CD4-positive, alpha-beta memory T cell (primary cell): ENCODE results near the gene DNAJB6. TPM values are rescaled to one million over a fixed set of nuclear protein-coding genes. Genes with fewer than 3 reads are reported as not detected.

Experiments
- CTCF ChIA-PET: fragments of 350-600 bp; sonication (Branson Sonifier 250); formaldehyde crosslinking; loops from one replicate; lab custom pipeline; 2021; ENCODE audit warnings: inconsistent platforms; ENCODE audit not compliant: partially characterized antibody; lab: Charles Lee
- POLR2A ChIA-PET: fragments of 350-600 bp; sonication (Branson Sonifier 250); formaldehyde crosslinking; loops from one replicate; lab custom pipeline; 2021; ENCODE audit not compliant: partially characterized antibody; lab: Charles Lee
- DNase-seq, 5 donors: peaks; one replicate each; pipeline versions ENCODE4 v3.0.0 to v3.0.0-alpha.2; 2020 to 2022; ENCODE audit warnings: mixed read lengths in 1 of 5
- H3K27ac ChIP-seq: one replicate; pipeline ENCODE4 v1.7.0; 2013; ENCODE audit warnings: low read depth, low read length
- H3K27me3 ChIP-seq: 2 replicates; pipeline ENCODE4 v1.7.0; 2013; ENCODE audit warnings: mild to moderate bottlenecking, low read length, moderate library complexity; ENCODE audit not compliant: insufficient read depth
- H3K36me3 ChIP-seq: 2 replicates; pipeline ENCODE4 v1.7.0; 2013; ENCODE audit warnings: mild to moderate bottlenecking, low read length, moderate library complexity; ENCODE audit not compliant: insufficient read depth
- H3K4me1 ChIP-seq: 2 replicates; pipeline ENCODE4 v1.7.0; 2013; ENCODE audit warnings: mild to moderate bottlenecking, low read length, moderate library complexity; ENCODE audit not compliant: insufficient read depth
- H3K4me3 ChIP-seq, 2 donors: one replicate each; pipeline ENCODE4 v1.7.0; 2013; ENCODE audit warnings: low read length in 2 of 2, mild to moderate bottlenecking in 1 of 2
- H3K9me3 ChIP-seq, 2 donors: one replicate each; pipeline ENCODE4 v1.7.0; 2013; ENCODE audit warnings: low read length in 2 of 2, control low read depth in 1 of 2; ENCODE audit not compliant: control insufficient read depth in 1 of 2
- H3K27ac Mint-ChIP-seq, 7 donors: one replicate each; pipeline ENCODE4 v1.8.0; 2020 to 2021; ENCODE audit warnings: mixed read lengths in 7 of 7, mild to moderate bottlenecking in 6 of 7, inconsistent platforms in 3 of 7, moderate library complexity in 3 of 7
- H3K27me3 Mint-ChIP-seq, 2 donors: one replicate each; pipeline ENCODE4 v1.8.0; 2020 to 2021; ENCODE audit warnings: mixed read lengths in 2 of 2
- H3K36me3 Mint-ChIP-seq, 2 donors: one replicate each; pipeline ENCODE4 v1.8.0; 2020 to 2021; ENCODE audit warnings: mixed read lengths in 2 of 2, inconsistent platforms in 1 of 2, mild to moderate bottlenecking in 1 of 2
- H3K4me1 Mint-ChIP-seq, 4 donors: one replicate each; pipeline ENCODE4 v1.8.0; 2020 to 2021; ENCODE audit warnings: mixed read lengths in 4 of 4, mild to moderate bottlenecking in 1 of 4
- H3K4me3 Mint-ChIP-seq, 8 donors: one replicate each; pipeline ENCODE4 v1.8.0; 2020 to 2021; ENCODE audit warnings: mixed read lengths in 8 of 8, mild to moderate bottlenecking in 7 of 8, moderate library complexity in 6 of 8, inconsistent platforms in 3 of 8
- H3K9me3 Mint-ChIP-seq, 8 donors: one replicate each; pipeline ENCODE4 v1.8.0; 2020 to 2021; ENCODE audit warnings: mixed read lengths in 8 of 8, mild to moderate bottlenecking in 5 of 8, inconsistent platforms in 3 of 8, moderate library complexity in 1 of 8
- intact Hi-C: fragments of 100-400 bp; cut with micrococcal nuclease; formaldehyde crosslinking; loops from one replicate; pipeline ENCODE4 v1.15.1; 2023
- polyA plus RNA-seq, 2 donors: library from polyadenylated mRNA; unstranded; fragments of 300-500 nt; fragmentation: Illumina TruSeq; gene quantifications; one replicate each; pipeline ENCODE4 v1.2.3, GENCODE V29; 2021
- total RNA-seq, 2 experiments: library from RNA; stranded (reverse); gene quantifications; one replicate each; pipeline ENCODE4 v1.2.3, GENCODE V29; 2021

The DNAJB6 gene
- total and polyA plus RNA-seq, 4 experiments from 2014 or later, result 85.6 to 169 (median 103) TPM

GRCh38 chr7:157432541-157432956, 95.7 kb downstream of the DNAJB6 start:
- H3K27ac ChIP-seq, result no peak overlapping the region
- peaks cover 15% of the 10 kb centered on the region for H3K4me1 ChIP-seq
- H3K27me3 ChIP-seq, result no peaks in the 10 kb centered on the region
- ChIA-PET POLR2A (interaction anchor here (1.0 to 1.7 kb wide), 2 partner anchors 39 to 41 kb away, joined by 4 to 5 read pairs; no protein-coding TSS in a partner anchor), CTCF (interaction anchor here (0.7 to 2.8 kb wide), 21 partner anchors 10 to 447 kb away, joined by 3 to 21 read pairs (median 3); no protein-coding TSS in a partner anchor)
- Mint-ChIP-seq H3K36me3 (no peaks in the 10 kb centered on the region), H3K9me3 (no peaks in the 10 kb centered on the region), H3K4me3 (peak overlapping the region in 5 of 8 donors; percentile 53 to 80 (median 65)), H3K27me3 (peaks cover 0 to 3% of the 10 kb centered on the region in 2 donors), H3K27ac (peak overlapping the region in 4 of 7 donors; percentile 30 to 75 (median 69)), H3K4me1 (peaks cover 12 to 20% (median 13%) of the 10 kb centered on the region in 4 donors)
- no peak for DNase-seq
- H3K36me3 ChIP-seq, result no peaks in the 10 kb centered on the region
- intact Hi-C loops, result loop anchor here (2.0 to 10.0 kb wide), 5 partner anchors 38 to 328 kb away; no protein-coding TSS in a partner anchor
- H3K9me3 ChIP-seq, result no peaks in the 10 kb centered on the region
- peak overlapping the region in 1 of 2 donors; percentile 16 for H3K4me3 ChIP-seq

- CTCF ChIA-PET, result interaction anchor here (0.7 to 2.8 kb wide), 21 partner anchors 9 to 446 kb away, joined by 3 to 21 read pairs (median 3); no protein-coding TSS in a partner anchor
- intact Hi-C loops, result loop anchor here (1.0 to 10.0 kb wide), 8 partner anchors 38 to 442 kb away; no protein-coding TSS in a partner anchor
- Histone ChIP-seq H3K9me3 (no peaks in the 10 kb centered on the region), H3K4me3 (peak overlapping the region in 1 of 2 donors; percentile 16), H3K27me3 (no peaks in the 10 kb centered on the region), H3K4me1 (peaks cover 15% of the 10 kb centered on the region), H3K36me3 (no peaks in the 10 kb centered on the region), H3K27ac (no peak overlapping the region)
- Mint-ChIP-seq H3K4me3 (peak overlapping the region in 5 of 8 donors; percentile 53 to 80 (median 65)), H3K4me1 (peaks cover 12 to 20% (median 13%) of the 10 kb centered on the region in 4 donors), H3K27ac (peak overlapping the region in 5 of 7 donors; percentile 13 to 90 (median 66)), H3K36me3 (no peaks in the 10 kb centered on the region), H3K27me3 (peaks cover 0 to 3% of the 10 kb centered on the region in 2 donors), H3K9me3 (no peaks in the 10 kb centered on the region)
- POLR2A ChIA-PET, result interaction anchor here (1.0 to 1.7 kb wide), 2 partner anchors 39 to 40 kb away, joined by 4 to 5 read pairs; no protein-coding TSS in a partner anchor
- peak in 4 of 5 donors; percentile 55 to 61 (median 58) for DNase-seq
Measured at GRCh38 chr7:157432957-157433576, 96.3 kb downstream of the DNAJB6 start.

- peak overlapping the region in 2 of 7 donors; percentile 23 to 53 for H3K27ac Mint-ChIP-seq
- peaks cover 0 to 3% of the 10 kb centered on the region in 2 donors for H3K27me3 Mint-ChIP-seq
- H3K9me3 Mint-ChIP-seq, result no peaks in the 10 kb centered on the region
- no peaks in the 10 kb centered on the region for H3K36me3 Mint-ChIP-seq
- H3K36me3 ChIP-seq, result no peaks in the 10 kb centered on the region
- ChIA-PET POLR2A (interaction anchor here (2.3 kb wide), 1 partner anchor 38 kb away, joined by 8 read pairs; no protein-coding TSS in a partner anchor), CTCF (interaction anchor here (1.0 to 2.2 kb wide), 3 partner anchors 38 to 67 kb away, joined by 3 to 10 read pairs (median 4); no protein-coding TSS in a partner anchor)
- peaks cover 15% of the 10 kb centered on the region for H3K4me1 ChIP-seq
- DNase-seq, result no peak
- H3K4me3 Mint-ChIP-seq, result peak overlapping the region in 1 of 8 donors; percentile 40
- H3K9me3 ChIP-seq, result no peaks in the 10 kb centered on the region
- intact Hi-C loops, result loop anchor here (1.0 to 10.0 kb wide), 8 partner anchors 37 to 442 kb away; no protein-coding TSS in a partner anchor
- H3K4me3 ChIP-seq, result no peak overlapping the region
- no peaks in the 10 kb centered on the region for H3K27me3 ChIP-seq
- no peak overlapping the region for H3K27ac ChIP-seq
- H3K4me1 Mint-ChIP-seq, result peaks cover 12 to 20% (median 13%) of the 10 kb centered on the region in 4 donors
Measured at GRCh38 chr7:157433628-157434027, 96.8 kb downstream of the DNAJB6 start.

DNA sequence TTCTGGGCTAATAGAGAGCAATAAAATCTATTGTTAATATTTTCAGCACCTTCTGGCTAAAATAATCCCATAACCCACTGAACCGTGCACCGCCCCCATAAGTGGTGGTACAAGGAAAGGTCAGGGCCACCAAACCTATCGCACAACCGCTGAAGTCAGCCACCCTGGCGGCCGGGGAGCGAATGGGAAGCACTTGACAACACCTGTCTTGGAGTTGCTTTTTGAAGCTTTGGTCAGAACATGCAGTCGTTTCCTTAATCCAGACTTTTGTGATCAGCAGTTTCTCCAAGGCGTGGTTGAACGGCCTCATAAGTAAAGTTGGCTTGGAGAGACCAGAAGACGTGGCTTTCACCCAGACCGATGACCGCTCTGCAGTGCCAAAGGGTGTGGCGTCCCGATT, 97.4 kb downstream of the DNAJB6 start:
- H3K36me3 ChIP-seq, result no peaks in the 10 kb centered on the region
- no peaks in the 10 kb centered on the region for H3K36me3 Mint-ChIP-seq
- H3K27ac Mint-ChIP-seq, result no peak overlapping the region
- no peak overlapping the region for H3K4me3 Mint-ChIP-seq
- no peak overlapping the region for H3K4me3 ChIP-seq
- H3K27ac ChIP-seq, result no peak overlapping the region
- H3K27me3 ChIP-seq, result no peaks in the 10 kb centered on the region
- ChIA-PET CTCF (interaction anchor here (1.0 to 2.2 kb wide), 5 partner anchors 37 to 121 kb away, joined by 3 to 10 read pairs (median 3); no protein-coding TSS in a partner anchor), POLR2A (interaction anchor here (2.3 kb wide), 1 partner anchor 37 kb away, joined by 8 read pairs; no protein-coding TSS in a partner anchor)
- intact Hi-C loops, result loop anchor here (5.0 to 10.0 kb wide), 2 partner anchors 133 to 251 kb away; no protein-coding TSS in a partner anchor
- DNase-seq, result no peak
- H3K27me3 Mint-ChIP-seq, result peaks cover 0 to 3% of the 10 kb centered on the region in 2 donors
- peaks cover 0 to under 1% (median 0%) of the 10 kb centered on the region in 8 donors for H3K9me3 Mint-ChIP-seq
- H3K4me1 ChIP-seq, result peaks cover 15% of the 10 kb centered on the region
- H3K9me3 ChIP-seq, result no peaks in the 10 kb centered on the region
- peaks cover 12 to 20% (median 13%) of the 10 kb centered on the region in 4 donors for H3K4me1 Mint-ChIP-seq

- H3K4me1 ChIP-seq, result peaks cover 15% of the 10 kb centered on the region
- H3K4me3 ChIP-seq, result no peak overlapping the region
- Mint-ChIP-seq H3K27me3 (peaks cover 0 to 3% of the 10 kb centered on the region in 2 donors), H3K9me3 (peaks cover 0 to 5% (median 0%) of the 10 kb centered on the region in 8 donors), H3K36me3 (no peaks in the 10 kb centered on the region), H3K4me3 (no peak overlapping the region), H3K27ac (no peak overlapping the region), H3K4me1 (peaks cover 12 to 20% (median 13%) of the 10 kb centered on the region in 4 donors)
- H3K9me3 ChIP-seq, result no peaks in the 10 kb centered on the region
- POLR2A ChIA-PET, result interaction anchor here (2.3 kb wide), 1 partner anchor 37 kb away, joined by 8 read pairs; no protein-coding TSS in a partner anchor
- no peak for DNase-seq
- no peaks in the 10 kb centered on the region for H3K36me3 ChIP-seq
- no peaks in the 10 kb centered on the region for H3K27me3 ChIP-seq
- CTCF ChIA-PET, result interaction anchor here (0.7 to 2.2 kb wide), 6 partner anchors 37 to 441 kb away, joined by 3 to 10 read pairs (median 3); no protein-coding TSS in a partner anchor
- intact Hi-C loops, result loop anchor here (5.0 to 10.0 kb wide), 2 partner anchors 133 to 250 kb away; no protein-coding TSS in a partner anchor
- no peak overlapping the region for H3K27ac ChIP-seq
Measured at GRCh38 chr7:157434701-157435100, 97.9 kb downstream of the DNAJB6 start.

- H3K27me3 ChIP-seq, result no peaks in the 10 kb centered on the region
- no peak overlapping the region for H3K27ac ChIP-seq
- ChIA-PET CTCF (interaction anchor here (0.6 kb wide), 1 partner anchor 352 kb away, joined by 3 read pairs; no protein-coding TSS in a partner anchor), POLR2A (no interaction called here)
- H3K9me3 Mint-ChIP-seq, result peaks cover 0 to 7% (median 0%) of the 10 kb centered on the region in 8 donors
- H3K4me1 Mint-ChIP-seq, result peaks cover 12 to 20% (median 13%) of the 10 kb centered on the region in 4 donors
- H3K27ac Mint-ChIP-seq, result no peak overlapping the region
- no peaks in the 10 kb centered on the region for H3K36me3 ChIP-seq
- H3K27me3 Mint-ChIP-seq, result peaks cover 0 to 3% of the 10 kb centered on the region in 2 donors
- intact Hi-C loops, result loop anchor here (10.0 kb wide), 1 partner anchor 249 kb away; no protein-coding TSS in a partner anchor
- no peaks in the 10 kb centered on the region for H3K36me3 Mint-ChIP-seq
- no peak overlapping the region for H3K4me3 ChIP-seq
- peaks cover 15% of the 10 kb centered on the region for H3K4me1 ChIP-seq
- H3K4me3 Mint-ChIP-seq, result no peak overlapping the region
- no peak for DNase-seq
- no peaks in the 10 kb centered on the region for H3K9me3 ChIP-seq
Measured at GRCh38 chr7:157436076-157436475, 99.3 kb downstream of the DNAJB6 start.
